Measurements from ENCODE around the gene ZNF331.

ZNF331 gene

GRCh38 chr19:53596056-53596455, 58.1 kb downstream of the ZNF331 start:
- Histone ChIP-seq H3F3A (ENCODE audit: insufficient read depth, low read length) (no peaks in the 10 kb centered on the region), H3K27ac (ENCODE audit: low read depth, low read length, poor library complexity, severe bottlenecking) (no peak overlapping the region), H3K4me1 (ENCODE audit: insufficient read depth, low read length, severe bottlenecking) (no peaks in the 10 kb centered on the region), H3K79me2 (ENCODE audit: insufficient read depth, low read length) (no peaks in the 10 kb centered on the region), H3K4me3 (ENCODE audit: low read depth, low read length, poor library complexity, severe bottlenecking) (no peak overlapping the region), H4K20me1 (ENCODE audit: insufficient read depth, low read length) (no peaks in the 10 kb centered on the region), H3K4me2 (ENCODE audit: low read length) (no peak overlapping the region), H3K27me3 (ENCODE audit: insufficient read depth, low read length) (no peaks in the 10 kb centered on the region), H3K9ac (ENCODE audit: low read length) (no peak overlapping the region), H3K36me3 (ENCODE audit: insufficient read depth, low read length) (no peaks in the 10 kb centered on the region), H3K9me2 (ENCODE audit: low read depth, low read length) (no peaks in the 10 kb centered on the region), H3K9me3 (ENCODE audit: low read length) (no peaks in the 10 kb centered on the region), H2AFZ (ENCODE audit: low read length) (no peak overlapping the region)
- TF ChIP-seq CTCF (IDR thresholded peaks at IDR 0.05; ENCODE audit: low read length) = no peak
- TF ChIP-seq EZH2 (IDR thresholded peaks at IDR 0.05; ENCODE audit: borderline replicate concordance, low read length) = no peak

GRCh38 chr19:53597023-53597422, 59.1 kb downstream of the ZNF331 start:
- TF ChIP-seq EZH2 (IDR thresholded peaks at IDR 0.05; ENCODE audit: borderline replicate concordance, low read length) = no peak
- no peak for TF ChIP-seq CTCF (IDR thresholded peaks at IDR 0.05; ENCODE audit: low read length)

GRCh38 chr19:53598361-53598760, 60.4 kb downstream of the ZNF331 start:
- H3K79me2 ChIP-seq (ENCODE audit: insufficient read depth, low read length) = no peaks in the 10 kb centered on the region
- no peaks in the 10 kb centered on the region for H3K4me1 ChIP-seq (ENCODE audit: insufficient read depth, low read length, severe bottlenecking)
- TF ChIP-seq CTCF (IDR thresholded peaks at IDR 0.05; ENCODE audit: low read length) (no peak), EZH2 (IDR thresholded peaks at IDR 0.05; ENCODE audit: borderline replicate concordance, low read length) (no peak)
- no peak overlapping the region for H2AFZ ChIP-seq (ENCODE audit: low read length)
- H3K9ac ChIP-seq (ENCODE audit: low read length) = no peak overlapping the region
- no peaks in the 10 kb centered on the region for H3K9me3 ChIP-seq (ENCODE audit: low read length)
- H3K27me3 ChIP-seq (ENCODE audit: insufficient read depth, low read length) = no peaks in the 10 kb centered on the region
- no peak overlapping the region for H3K4me3 ChIP-seq (ENCODE audit: low read depth, low read length, poor library complexity, severe bottlenecking)
- no peaks in the 10 kb centered on the region for H4K20me1 ChIP-seq (ENCODE audit: insufficient read depth, low read length)
- H3K4me2 ChIP-seq (ENCODE audit: low read length) = no peak overlapping the region
- no peaks in the 10 kb centered on the region for H3F3A ChIP-seq (ENCODE audit: insufficient read depth, low read length)
- H3K9me2 ChIP-seq (ENCODE audit: low read depth, low read length) = no peaks in the 10 kb centered on the region
- no peaks in the 10 kb centered on the region for H3K36me3 ChIP-seq (ENCODE audit: insufficient read depth, low read length)
- no peak overlapping the region for H3K27ac ChIP-seq (ENCODE audit: low read depth, low read length, poor library complexity, severe bottlenecking)

More at GRCh38 chr19:53597023-53597422, 59.1 kb downstream of the ZNF331 start:
- Histone ChIP-seq H3K27me3 (ENCODE audit: insufficient read depth, low read length) (no peaks in the 10 kb centered on the region), H3K9ac (ENCODE audit: low read length) (no peak overlapping the region), H3K27ac (ENCODE audit: low read depth, low read length, poor library complexity, severe bottlenecking) (no peak overlapping the region), H3K9me3 (ENCODE audit: low read length) (no peaks in the 10 kb centered on the region), H3K4me2 (ENCODE audit: low read length) (no peak overlapping the region), H3K36me3 (ENCODE audit: insufficient read depth, low read length) (no peaks in the 10 kb centered on the region), H3K79me2 (ENCODE audit: insufficient read depth, low read length) (no peaks in the 10 kb centered on the region), H3K9me2 (ENCODE audit: low read depth, low read length) (no peaks in the 10 kb centered on the region), H3K4me1 (ENCODE audit: insufficient read depth, low read length, severe bottlenecking) (no peaks in the 10 kb centered on the region), H3F3A (ENCODE audit: insufficient read depth, low read length) (no peaks in the 10 kb centered on the region), H2AFZ (ENCODE audit: low read length) (no peak overlapping the region), H3K4me3 (ENCODE audit: low read depth, low read length, poor library complexity, severe bottlenecking) (no peak overlapping the region), H4K20me1 (ENCODE audit: insufficient read depth, low read length) (no peaks in the 10 kb centered on the region)
